Stimulated activated CD8-positive, alpha-beta memory T cell treated with anti-CD3 and anti-CD28 coated beads, Interleukin-2, amount 100 ng/mL, for 1 hour (primary cell): ENCODE data around the gene TAF8.

Source experiments
- DNase-seq, 2 donors: peaks; one replicate each; pipeline ENCODE4 v3.0.0-alpha.2; 2020; ENCODE audit warnings: low read depth in 2 of 2

TAF8 gene

DNA sequence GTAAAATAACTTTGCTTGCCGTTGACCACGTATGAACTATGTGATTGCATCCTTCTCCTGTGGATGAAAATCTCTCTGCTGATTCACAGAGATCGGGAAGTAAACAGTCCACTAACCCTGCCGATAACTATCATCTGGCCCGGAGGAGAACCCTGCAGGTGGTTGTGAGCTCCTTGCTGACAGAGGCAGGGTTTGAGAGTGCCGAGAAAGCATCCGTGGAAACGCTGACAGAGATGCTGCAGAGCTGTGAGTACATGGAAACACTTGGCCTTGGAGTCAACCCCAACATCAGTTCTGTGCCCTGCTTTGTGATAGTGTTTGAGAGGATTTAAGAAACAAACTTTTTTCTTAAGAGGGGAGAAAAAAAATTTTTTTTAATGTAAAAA lies 937 bp downstream of the TAF8 start:
- no peak for DNase-seq

DNA sequence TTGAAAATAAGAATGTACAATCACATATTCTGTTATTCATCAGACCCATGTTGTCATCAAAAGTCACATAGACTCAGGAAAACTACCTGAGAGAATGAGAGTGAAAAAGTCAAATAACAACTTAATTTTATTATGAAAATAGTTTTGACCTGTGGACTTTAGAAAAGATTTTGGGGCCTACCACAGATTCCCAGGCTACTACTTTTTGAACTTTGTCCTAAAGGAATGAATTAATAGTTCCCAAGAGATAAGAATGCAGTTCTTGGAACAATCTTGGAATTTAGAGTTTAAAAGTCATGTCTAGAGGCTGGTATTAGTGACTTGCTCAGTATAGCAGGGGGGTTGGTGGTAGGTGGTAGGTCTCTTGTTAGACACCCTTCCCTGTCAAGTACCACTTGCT lies 3.3 kb downstream of the TAF8 start:
- no peak for DNase-seq

DNA sequence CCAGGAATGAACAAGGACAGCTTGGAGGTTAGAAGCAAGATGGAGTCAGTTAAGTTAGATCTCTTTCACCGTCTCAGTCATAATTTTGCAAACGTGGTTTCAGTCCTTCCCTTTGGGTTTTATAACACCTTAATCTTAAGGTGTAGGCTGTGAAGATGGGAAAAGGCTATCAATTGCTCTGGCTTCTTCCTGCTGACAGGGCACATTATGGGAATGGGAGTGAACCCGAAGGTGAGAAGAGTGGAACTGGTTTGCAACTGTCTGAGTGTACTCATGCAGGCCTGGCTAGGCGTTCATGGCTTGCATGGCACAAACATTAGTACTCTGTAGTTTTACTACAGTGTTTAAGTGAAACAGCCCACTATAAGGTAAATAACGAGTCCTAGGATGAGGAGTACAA lies 9.4 kb downstream of the TAF8 start:
- no peak for DNase-seq

DNA sequence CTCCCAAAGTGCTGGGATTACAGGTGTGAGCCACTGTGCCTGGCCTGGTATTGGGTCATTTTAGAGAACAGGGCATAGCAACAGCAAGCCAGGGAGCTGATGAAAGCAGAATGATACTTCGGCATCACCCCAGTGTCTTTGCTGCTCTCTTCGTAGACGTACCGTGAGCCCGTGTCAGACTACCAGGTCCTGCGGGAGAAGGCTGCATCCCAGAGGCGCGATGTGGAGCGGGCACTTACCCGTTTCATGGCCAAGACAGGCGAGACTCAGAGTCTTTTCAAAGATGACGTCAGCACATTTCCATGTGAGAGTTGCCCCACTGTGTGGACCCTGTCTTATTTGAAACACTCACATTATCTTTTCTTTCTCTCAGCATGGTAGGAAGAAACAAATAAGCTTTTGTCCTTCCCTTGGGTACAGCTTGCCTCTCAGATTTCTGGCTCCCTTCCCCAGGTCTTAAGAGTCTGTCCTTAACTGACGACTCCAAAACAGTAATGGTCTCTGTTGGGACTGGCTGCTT lies 15.9 kb downstream of the TAF8 start:
- DNase-seq: no peak

DNA sequence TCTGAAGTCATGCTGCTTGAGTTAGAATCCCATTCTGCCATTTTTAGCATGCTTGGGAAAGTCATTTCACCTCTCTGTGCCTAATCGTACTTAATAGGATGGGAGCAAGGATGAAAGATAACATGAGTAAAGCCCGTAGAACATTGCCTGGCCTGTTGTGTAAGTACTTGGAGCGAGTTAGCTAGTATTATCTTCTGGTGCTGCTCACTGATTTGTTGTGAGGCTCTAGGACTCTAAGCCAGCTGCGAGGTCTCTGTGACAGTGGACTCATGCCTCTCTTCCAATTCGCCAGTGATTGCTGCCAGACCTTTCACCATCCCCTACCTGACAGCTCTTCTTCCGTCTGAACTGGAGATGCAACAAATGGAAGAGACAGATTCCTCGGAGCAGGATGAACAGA lies 17.8 kb downstream of the TAF8 start:
- DNase-seq: no peak

DNA sequence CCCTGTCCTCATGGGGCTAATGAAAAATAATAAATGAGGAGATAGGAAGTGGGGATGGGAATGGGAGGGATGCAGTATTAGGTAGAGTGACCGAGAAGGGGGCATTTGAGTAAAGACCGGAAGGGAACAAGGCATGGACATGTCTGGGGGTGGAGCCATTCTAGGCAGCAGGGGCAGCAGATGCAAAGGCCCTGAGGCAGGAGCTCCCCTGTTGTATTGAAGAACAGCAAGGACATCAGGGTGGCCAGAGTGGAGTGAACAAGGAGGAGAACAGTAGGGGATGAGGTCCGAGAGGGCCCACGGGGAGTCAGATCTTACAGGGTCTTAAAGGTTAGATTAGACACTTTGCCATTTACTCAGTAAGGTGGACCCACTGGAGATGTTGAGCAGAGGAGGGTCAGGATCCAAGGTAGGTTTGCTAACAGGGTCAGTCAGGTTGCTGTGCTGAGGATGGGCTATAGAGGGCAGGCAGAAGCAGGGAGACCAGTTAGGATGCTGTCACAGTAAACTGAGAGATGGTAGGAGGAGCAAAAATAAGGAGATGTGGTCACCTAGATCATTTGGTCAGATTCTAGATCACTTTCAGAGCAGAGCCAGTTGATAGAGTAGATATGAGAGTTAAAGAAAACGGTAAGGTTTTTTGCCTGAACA lies 18.7 kb downstream of the TAF8 start:
- DNase-seq: no peak

DNA sequence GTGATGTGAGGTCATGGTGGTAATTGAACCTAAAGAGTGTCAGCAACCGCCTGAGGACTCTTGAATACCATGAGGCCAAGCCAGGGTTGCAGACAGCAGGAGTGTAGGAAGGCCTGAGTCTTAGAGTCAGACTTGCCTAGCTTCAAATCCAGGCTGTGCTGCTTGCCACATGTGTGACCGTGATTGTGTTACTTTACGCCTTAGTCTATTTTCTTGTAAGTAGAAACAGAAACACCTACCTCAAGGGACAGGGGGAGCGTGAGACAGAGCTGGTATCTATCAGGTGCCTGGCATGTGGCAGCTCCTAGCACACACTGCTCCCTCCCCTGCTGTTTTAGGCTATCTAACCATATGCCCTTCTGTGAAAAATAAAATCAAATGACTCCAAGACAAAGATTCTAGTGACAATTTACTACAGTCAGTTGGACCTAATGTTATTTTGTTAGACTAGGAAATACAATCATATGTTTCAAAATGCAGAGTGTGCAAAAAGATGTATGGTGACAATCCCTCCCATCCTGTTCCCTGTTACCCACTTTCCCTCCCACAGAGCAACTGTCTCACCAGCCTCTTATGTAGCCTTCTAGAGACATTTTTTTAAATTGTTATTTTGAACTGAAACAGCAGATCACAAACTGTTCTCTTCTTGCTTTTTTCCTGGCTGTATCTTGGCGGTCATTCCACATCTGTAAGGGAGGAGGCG lies 21.7 kb downstream of the TAF8 start:
- no peak for DNase-seq

DNA sequence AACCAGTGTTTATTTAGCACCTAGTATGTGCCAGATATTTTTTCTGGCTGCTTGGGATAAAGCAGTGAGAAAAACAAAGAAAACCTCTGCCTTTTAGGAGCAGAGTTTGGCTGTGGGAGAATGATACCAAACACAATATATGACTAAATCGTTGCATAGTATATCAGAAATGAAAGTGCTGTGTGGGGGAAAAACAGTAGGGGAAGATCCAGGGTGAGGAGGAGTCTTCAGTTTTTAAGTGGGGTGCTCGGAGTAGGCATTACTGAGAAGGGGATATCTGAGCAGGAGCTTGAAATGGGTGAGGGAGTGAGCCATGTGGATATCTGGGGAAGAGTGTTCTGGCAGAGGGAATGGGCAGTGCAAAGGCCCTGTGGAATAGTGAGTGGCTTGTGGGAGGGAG lies 23.0 kb downstream of the TAF8 start:
- no peak for DNase-seq

DNA sequence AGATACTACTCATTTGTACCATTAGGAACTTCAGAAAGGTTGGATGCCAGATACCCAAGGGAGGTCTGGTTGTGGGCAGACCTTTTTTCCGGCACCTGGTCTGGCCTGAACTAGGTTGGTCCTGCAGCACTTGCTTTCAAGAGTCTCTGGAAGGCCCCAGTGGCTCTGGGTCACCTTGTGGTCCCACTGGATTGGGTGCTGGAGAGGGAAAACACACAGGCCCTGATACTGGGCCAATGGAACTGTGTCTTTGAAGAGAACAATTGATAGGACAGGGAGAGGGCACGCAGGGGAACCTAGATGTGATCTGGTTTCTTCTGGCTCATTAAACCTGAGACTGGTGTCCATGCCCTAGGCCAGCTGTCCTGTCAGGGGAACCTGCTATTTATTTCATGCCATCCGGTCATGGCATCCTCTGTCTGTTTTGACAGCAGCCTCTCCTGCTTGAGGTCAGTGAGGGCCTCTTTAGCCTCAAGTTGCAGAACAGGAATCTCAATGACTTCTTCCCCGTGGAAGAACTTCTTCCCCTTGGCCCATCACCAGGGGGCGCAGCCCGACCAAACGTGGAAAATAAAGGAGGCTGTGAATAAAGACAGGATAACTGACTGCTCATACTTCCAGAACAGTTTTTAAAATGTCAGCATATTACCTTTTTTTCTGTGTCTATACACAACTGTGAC lies 25.0 kb downstream of the TAF8 start:
- DNase-seq: peak; percentile 14 to 17

DNA sequence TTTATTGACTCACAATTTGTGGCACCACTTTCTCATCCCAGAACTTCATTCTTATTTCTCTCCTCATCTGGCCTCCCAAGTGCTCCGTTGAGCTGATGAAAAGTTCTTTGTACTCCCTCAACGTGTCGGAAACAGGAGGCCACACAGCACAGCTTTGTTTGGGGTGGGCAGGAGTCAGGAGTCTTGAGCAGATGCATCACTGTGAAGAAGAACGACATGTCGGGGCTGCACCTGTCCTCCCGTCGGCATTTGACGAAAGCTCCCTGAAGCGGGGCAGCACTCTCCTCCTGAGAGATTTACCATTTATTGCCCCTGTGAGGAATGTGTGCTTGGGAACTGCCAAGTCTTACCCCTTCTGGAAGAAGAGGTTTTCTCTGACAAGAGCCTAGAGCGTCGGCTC lies 28.1 kb downstream of the TAF8 start:
- DNase-seq: no peak

DNA sequence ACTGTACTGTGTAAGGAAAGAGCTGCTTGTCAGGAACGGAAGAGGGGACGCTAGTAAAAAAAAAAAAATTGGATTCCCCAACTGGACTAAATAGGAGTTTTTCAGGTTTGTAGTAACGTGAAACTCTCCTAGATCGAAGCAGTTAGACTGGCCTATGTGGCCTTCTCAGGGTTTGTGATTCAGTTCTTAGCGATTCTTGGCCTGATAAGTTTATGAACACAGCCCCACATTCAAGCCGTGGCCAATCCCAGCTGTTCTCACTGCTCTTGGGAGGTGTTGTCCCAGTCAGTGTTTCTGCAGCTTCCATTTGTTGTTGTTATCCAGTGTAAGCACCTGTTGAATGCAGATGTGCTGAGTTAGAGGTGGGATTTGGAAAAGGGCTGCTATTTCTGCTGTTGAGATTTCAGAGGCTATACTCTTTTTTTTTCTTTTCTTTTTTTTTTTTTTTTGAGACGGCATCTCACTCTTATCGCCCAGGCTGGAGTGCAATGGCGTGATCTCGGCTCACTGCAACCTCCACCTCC lies 29.7 kb downstream of the TAF8 start:
- no peak for DNase-seq

DNA sequence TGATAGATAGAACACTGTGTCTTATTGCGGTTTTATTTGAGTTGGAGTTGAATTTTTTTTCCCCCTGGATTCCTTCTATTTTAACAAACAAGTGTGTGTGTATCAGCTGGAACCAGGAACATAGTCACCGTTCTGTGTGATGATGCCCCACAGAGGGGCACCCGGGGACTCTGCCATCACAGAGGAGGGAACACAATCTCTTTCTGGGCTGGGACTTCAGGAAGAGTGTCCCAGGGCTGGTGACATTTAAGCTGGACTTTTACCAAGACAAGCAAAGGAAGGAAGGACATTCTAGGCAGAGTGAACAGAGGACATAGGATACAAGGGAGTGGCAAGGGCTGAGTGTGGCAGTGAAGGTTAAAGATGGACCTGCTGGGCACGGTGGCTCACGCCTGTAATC lies 33.2 kb downstream of the TAF8 start:
- no peak for DNase-seq

DNA sequence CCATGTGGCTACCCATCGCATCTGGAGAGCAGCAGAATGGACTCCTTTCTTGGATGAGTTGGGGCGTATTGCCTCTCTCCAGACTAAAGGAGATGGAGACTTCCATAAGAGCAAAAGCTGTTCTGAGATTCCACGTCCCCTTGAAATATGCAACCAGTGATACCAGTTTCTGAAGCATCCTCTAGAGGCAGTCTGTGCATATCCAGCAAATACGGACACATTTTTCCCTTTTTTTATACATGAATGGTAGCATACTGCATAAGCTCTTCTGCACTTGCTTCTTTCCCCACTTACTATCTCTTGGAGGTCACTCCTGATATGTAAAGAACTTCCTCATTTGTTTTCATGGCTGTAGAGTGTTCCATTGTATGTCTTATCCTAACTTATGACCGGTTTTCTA lies 34.6 kb downstream of the TAF8 start:
- DNase-seq: no peak

DNA sequence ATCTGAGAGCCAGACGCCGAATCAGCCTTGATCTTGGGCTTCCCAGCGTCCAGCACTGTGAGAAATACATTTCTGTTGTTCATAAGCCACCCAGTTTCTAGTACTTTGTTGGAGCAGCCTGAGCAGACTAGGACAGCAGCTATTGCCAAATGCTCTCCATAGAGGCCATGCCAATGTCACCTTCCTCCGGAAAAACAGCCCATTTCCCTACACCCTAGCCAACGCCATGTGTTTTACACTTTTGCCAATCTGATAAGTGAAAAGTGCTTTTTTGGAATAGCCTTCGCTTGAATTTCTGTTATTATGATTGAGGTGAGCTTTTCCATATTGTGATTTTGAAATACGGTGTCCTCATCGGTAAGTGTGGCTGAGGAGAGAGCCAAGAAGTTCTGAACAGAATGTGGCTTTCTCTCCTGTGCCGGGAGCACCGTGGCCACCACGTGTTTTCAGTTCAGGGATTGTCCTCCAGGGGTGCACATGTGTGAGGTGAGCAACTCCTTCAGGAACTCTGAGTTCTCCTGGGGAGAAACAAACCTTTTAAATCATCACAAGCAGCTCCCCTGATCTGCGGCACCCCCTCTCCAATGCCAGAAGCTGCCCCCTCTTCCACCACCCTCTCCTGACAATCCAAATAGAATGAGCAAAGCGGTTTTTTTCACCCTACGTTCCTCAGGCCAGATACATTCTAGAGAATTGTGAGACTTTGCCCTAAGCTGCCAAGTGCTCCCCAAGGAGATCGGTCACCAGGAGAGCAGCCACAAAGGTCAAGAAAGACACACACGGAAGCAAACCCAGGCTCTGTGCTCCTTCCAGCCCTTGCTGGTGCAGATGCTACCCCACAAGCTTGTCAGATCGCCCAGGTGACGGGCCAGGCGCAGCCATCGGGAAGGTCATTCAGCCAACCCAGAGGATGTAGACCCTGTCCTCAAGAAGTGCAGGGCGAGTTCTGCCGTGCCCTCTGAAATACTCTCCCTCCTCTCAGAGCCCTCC lies 36.0 kb downstream of the TAF8 start:
- no peak for DNase-seq

DNA sequence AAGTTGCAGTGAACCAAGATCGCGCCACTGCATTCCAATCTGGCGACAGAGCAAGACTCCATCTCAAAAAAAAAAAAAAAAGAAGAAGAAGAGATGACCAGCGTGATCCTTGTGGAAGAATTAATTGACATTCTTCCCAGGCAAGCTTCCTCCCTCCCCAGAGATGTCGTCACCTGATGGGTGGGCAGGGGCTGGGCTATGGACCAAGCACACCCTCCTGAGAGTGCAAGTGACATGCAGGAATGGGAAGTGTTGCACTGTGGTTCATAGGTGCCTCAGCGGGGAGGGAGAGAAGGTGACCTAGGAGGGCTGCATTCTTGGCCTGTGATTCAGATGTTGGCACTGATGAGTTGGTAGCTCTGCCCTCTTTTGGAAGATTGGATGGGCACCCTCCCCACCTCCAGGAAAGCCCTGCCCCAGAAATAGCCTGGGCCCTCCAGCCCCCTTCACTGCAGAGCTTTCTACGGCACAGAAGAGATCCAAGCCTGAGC lies 37.8 kb downstream of the TAF8 start:
- DNase-seq: no peak

DNA sequence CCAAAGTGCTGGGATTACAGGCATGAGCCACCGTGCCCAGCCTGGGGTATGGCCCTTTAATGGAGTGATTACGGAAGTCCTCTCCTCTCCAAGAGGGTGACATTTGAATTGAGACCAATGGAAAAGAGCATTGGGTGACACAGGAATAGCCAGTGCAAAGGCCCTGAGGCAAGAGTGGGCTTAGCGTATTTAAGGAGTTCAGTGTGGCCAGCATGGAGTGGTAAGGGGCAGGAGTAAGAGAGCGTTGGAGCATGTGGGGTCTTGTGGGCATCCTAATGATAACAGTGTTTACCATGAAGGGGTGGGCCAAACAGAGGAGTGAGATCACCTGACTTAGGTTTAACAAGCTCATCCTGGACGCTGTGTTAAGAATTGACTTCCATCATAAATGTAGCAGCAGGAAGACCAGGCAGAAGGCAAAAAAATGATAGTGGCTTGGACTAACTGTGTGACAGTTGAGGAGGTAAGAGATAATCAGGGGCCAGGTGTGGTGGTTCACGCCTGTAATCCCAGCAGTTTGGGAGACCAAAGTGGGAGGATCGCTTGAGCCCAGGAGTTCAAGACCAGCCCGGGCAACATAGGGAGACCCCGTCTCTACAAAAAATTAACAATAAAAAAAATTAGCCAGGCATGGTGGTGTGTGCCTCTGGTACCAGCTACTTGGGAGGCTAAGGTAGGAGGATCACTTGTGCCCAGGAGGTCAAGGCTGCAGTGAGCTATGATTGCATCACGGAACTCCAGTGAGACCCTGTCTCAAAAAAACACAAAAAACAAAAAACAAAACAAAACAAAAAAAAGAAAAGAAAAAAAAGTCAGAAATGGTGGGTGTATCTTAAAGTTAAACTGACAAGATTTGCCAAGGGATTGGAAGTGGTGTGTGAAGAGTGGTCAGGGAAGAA lies 40.7 kb downstream of the TAF8 start:
- no peak for DNase-seq

DNA sequence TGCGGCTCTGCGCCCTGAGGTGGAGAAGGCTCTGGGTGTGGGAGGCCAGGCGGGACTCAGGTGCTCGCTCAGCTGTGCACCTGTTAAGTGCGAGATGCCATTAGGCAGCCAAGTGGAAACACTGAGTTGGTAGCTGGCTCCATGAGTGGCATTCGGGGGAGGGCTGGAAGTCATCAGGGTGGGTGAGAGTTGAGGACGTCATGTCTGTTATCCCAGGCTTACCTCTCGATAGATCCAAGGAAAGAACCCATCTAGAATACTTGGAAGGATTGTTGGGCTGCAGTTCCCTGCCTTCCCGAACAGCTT lies 41.3 kb downstream of the TAF8 start:
- no peak for DNase-seq

DNA sequence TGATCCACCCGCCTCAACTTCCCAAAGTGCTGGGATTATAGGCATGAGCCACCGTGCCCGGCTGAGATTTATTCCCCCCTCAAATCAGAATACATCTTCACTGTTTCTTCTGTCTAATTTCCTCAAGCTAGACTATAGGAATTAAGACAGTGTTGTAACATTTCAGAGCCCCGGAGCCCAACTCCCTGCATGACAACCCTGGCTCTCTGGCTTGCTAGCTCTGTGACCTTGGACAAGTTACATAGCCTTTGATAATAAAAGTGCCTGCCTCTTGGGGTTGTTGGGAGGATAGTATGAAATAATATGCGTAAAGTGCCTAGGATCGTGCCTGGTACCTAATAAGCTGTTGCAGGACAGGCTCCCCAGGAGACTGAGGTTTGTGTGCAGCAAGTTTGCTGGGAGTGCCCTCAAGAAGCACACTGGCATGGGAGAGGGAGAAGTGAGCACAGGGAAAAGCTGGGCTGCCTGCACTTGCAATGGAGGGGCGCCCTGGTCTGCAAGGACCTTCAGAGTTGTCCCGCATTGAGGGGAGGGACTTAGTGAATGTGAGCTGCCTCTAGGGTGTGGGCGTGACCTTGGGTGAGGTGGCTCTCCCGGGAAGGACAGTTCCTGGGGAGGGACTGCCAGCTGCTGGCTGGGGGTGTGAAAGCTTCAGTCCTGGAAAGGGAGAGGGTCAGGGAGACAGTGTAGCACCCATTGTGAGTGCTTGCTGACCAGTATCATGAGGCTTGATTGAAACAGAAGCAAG lies 43.4 kb downstream of the TAF8 start:
- no peak for DNase-seq

DNA sequence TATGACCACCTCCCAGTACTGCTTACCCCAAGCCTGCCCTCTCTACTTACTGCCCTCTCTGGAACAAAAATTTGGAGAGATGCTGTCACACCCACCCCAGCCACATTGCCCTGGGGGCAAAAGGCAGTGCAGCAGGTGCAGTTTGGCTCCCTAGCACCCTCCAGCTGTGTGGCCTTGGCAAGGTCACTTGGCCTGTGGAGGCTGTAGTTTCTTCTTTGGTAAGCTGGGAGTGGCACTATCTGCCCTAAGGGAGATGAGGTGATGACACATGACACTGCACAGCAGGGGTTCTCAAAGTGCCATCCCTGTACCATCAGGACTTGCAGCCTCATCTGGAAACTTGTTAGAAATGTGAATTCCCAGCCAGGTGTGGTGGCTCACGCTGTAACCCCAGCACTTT lies 44.8 kb downstream of the TAF8 start:
- no peak for DNase-seq
